Osteoblast (primary cell): Measurements from ENCODE around the gene MLPH. TPM values are rescaled to one million over a fixed set of nuclear protein-coding genes. Genes with fewer than 3 reads are reported as not detected.

ENCODE experiments used
- DNase-seq: peaks from one replicate; pipeline ENCODE4 v3.0.0; 2011; ENCODE audit warnings: low spot score, mixed read lengths; ENCODE audit not compliant: insufficient read length; ENCODE audit errors: missing footprints
- H2AFZ ChIP-seq: 2 replicates; pipeline ENCODE4 v1.6.0; 2011; ENCODE audit warnings: mild to moderate bottlenecking, low read length
- H3K27ac ChIP-seq: 2 replicates; pipeline ENCODE4 v1.5.1; 2011; ENCODE audit warnings: mild to moderate bottlenecking, low read depth, low read length, moderate library complexity
- H3K27me3 ChIP-seq: 2 replicates; pipeline ENCODE4 v1.6.0; 2012; ENCODE audit warnings: mild to moderate bottlenecking, control low read depth, inconsistent platforms, low read length, moderate library complexity; ENCODE audit not compliant: insufficient read depth
- H3K36me3 ChIP-seq: 2 replicates; pipeline ENCODE4 v1.5.1; 2011; ENCODE audit warnings: mild to moderate bottlenecking, low read length, control low read depth, moderate library complexity; ENCODE audit not compliant: insufficient read depth
- H3K4me1 ChIP-seq: 2 replicates; pipeline ENCODE4 v1.5.1; 2011; ENCODE audit warnings: mild to moderate bottlenecking, low read length, control low read depth, moderate library complexity; ENCODE audit not compliant: insufficient read depth
- H3K4me2 ChIP-seq: 2 replicates; pipeline ENCODE4 v1.6.0; 2011; ENCODE audit warnings: mild to moderate bottlenecking, low read length; ENCODE audit not compliant: insufficient read depth
- H3K4me3 ChIP-seq: fragments of 200-600 bp; sonication (generic); 3 replicates; pipeline ENCODE4 v1.5.1; 2012; ENCODE audit warnings: mild to moderate bottlenecking, low read length, inconsistent platforms; ENCODE audit not compliant: insufficient read depth
- H3K79me2 ChIP-seq: 2 replicates; pipeline ENCODE4 v1.6.0; 2012; ENCODE audit warnings: mild to moderate bottlenecking, low read length, control low read depth, inconsistent platforms; ENCODE audit not compliant: insufficient read depth
- H3K9me3 ChIP-seq: 2 replicates; pipeline ENCODE4 v1.5.1; 2011; ENCODE audit warnings: low read depth, low read length, control low read depth
- H4K20me1 ChIP-seq: 2 replicates; pipeline ENCODE4 v1.6.0; 2012; ENCODE audit warnings: mild to moderate bottlenecking, low read length, control low read depth; ENCODE audit not compliant: insufficient read depth
- CTCF ChIP-seq: IDR thresholded peaks from 2 replicates; pipeline ENCODE4 v1.5.1; 2011; ENCODE audit warnings: mild to moderate bottlenecking, low read depth, low read length, moderate library complexity; ENCODE audit errors: extremely low read depth
- total RNA-seq: library from RNA; depleted of rRNA; stranded (reverse); fragments of >200 nt; gene quantifications from 2 replicates; pipeline ENCODE4 v1.2.3, GENCODE V29; 2012

Gene MLPH
- total RNA-seq, 1 donor = 25.7 TPM

- no peak for TF ChIP-seq CTCF
- H3K4me3 ChIP-seq = no peak overlapping the region
- peaks cover 75% of the 10 kb centered on the region for H3K36me3 ChIP-seq
- H3K4me1 ChIP-seq = no peaks in the 10 kb centered on the region
- H2AFZ ChIP-seq = no peak overlapping the region
- H3K27ac ChIP-seq = no peak overlapping the region
- no peaks in the 10 kb centered on the region for H3K27me3 ChIP-seq
- H3K4me2 ChIP-seq = no peak overlapping the region
- DNase-seq = peak; percentile 79
- no peaks in the 10 kb centered on the region for H3K9me3 ChIP-seq
- H3K79me2 ChIP-seq = no peaks in the 10 kb centered on the region
- H4K20me1 ChIP-seq = no peaks in the 10 kb centered on the region
These were observed 62.8 kb downstream of the MLPH start for GRCh38 chr2:237549643-237550415.

- Histone ChIP-seq H3K9me3 (peaks cover 2% of the 10 kb centered on the region), H3K4me3 (no peak overlapping the region), H3K27me3 (no peaks in the 10 kb centered on the region), H2AFZ (no peak overlapping the region), H3K4me2 (no peak overlapping the region), H3K27ac (no peak overlapping the region), H3K4me1 (no peaks in the 10 kb centered on the region), H3K79me2 (no peaks in the 10 kb centered on the region), H4K20me1 (no peaks in the 10 kb centered on the region), H3K36me3 (peaks cover 78% of the 10 kb centered on the region)
- no peak for TF ChIP-seq CTCF
- DNase-seq = peak; percentile 64
These were observed 64.1 kb downstream of the MLPH start for GRCh38 chr2:237551071-237551574.

- no peak overlapping the region for H3K4me2 ChIP-seq
- peak; percentile 34 for DNase-seq
- H3K79me2 ChIP-seq = no peaks in the 10 kb centered on the region
- no peak overlapping the region for H2AFZ ChIP-seq
- no peaks in the 10 kb centered on the region for H3K27me3 ChIP-seq
- H3K9me3 ChIP-seq = peaks cover 2% of the 10 kb centered on the region
- H4K20me1 ChIP-seq = no peaks in the 10 kb centered on the region
- H3K4me1 ChIP-seq = no peaks in the 10 kb centered on the region
- H3K36me3 ChIP-seq = peaks cover 69% of the 10 kb centered on the region
- H3K27ac ChIP-seq = no peak overlapping the region
- no peak for TF ChIP-seq CTCF
- no peak overlapping the region for H3K4me3 ChIP-seq
These were observed 65.9 kb downstream of the MLPH start for GRCh38 chr2:237552908-237553307.

- Histone ChIP-seq H3K4me3 (no peak overlapping the region), H3K4me2 (no peak overlapping the region), H3K79me2 (no peaks in the 10 kb centered on the region), H3K4me1 (no peaks in the 10 kb centered on the region), H3K9me3 (peaks cover 2% of the 10 kb centered on the region), H2AFZ (no peak overlapping the region), H3K36me3 (peaks cover 58% of the 10 kb centered on the region), H3K27ac (no peak overlapping the region), H4K20me1 (no peaks in the 10 kb centered on the region), H3K27me3 (no peaks in the 10 kb centered on the region)
- no peak for TF ChIP-seq CTCF
- DNase-seq = peak; percentile 38
These were observed 66.9 kb downstream of the MLPH start for GRCh38 chr2:237553948-237554347.
